Prostate gland (tissue), 2 donors: ENCODE results near the gene SETD3. TPM values are rescaled to one million over a fixed set of nuclear protein-coding genes. Genes with fewer than 3 reads are reported as not detected.

Experiments used
- DNase-seq: peaks from one replicate; pipeline ENCODE4 v3.0.0-alpha.2; 2019; ENCODE audit warnings: low spot score
- H3K27ac ChIP-seq, 2 donors: fragments of 200-600 bp; sonication (generic); 2 replicates each; pipeline ENCODE4 v1.5.1; 2017 to 2019
- H3K27me3 ChIP-seq: fragments of 200-600 bp; sonication (generic); replicated peaks from 2 replicates; pipeline ENCODE4 v1.5.1; 2019; ENCODE audit not compliant: insufficient read depth
- H3K36me3 ChIP-seq, 2 donors: fragments of 200-600 bp; sonication (generic); 1 replicate in 1 of 2; 2 replicates in 1 of 2; pipeline versions ENCODE4 v1.5.1 to v1.8.1; 2017 to 2019
- H3K4me1 ChIP-seq: fragments of 200-600 bp; sonication (generic); replicated peaks from 2 replicates; pipeline ENCODE4 v1.5.1; 2019
- H3K4me3 ChIP-seq, 2 donors: fragments of 200-600 bp; sonication (generic); 2 replicates each; pipeline ENCODE4 v1.5.1; 2017 to 2019
- H3K9me3 ChIP-seq: fragments of 200-600 bp; sonication (generic); 2 replicates; pipeline ENCODE4 v1.5.1; 2017
- CTCF ChIP-seq, 4 experiments: fragments of 200-600 bp in 2 of 4; fragments of 450-650 bp in 2 of 4; sonication (generic) in 2 of 4; IDR thresholded peaks; 1 replicate in 3 of 4; 2 replicates in 1 of 4; pipeline ENCODE4 v1.5.1; 2016 to 2019; ENCODE audit warnings: antibody characterized with exemption in 4 of 4, mild to moderate bottlenecking in 2 of 4, moderate library complexity in 2 of 4
- POLR2A ChIP-seq: fragments of 450-650 bp; IDR thresholded peaks from one replicate; pipeline ENCODE4 v1.6.1; 2016; ENCODE audit warnings: antibody characterized with exemption, mild to moderate bottlenecking
- POLR2AphosphoS5 ChIP-seq: sonication (generic); formaldehyde crosslinking; IDR thresholded peaks from one replicate; pipeline ENCODE4 v1.6.1; 2017; ENCODE audit warnings: antibody characterized with exemption
- WGBS: methylation state at CpG from one replicate; pipeline ENCODE4 v1.1.5; 2018; 5-methylcytosine and 5-hydroxymethylcytosine counted together
- intact Hi-C: fragments of 100-400 bp; cut with DNase I; formaldehyde crosslinking; loops from one replicate; pipeline ENCODE4 v1.14.2; 2022
- total RNA-seq, 2 donors: library from RNA; depleted of rRNA; stranded (reverse); fragments of >200 nt; gene quantifications; one replicate each; pipeline ENCODE4 v1.1.0, GENCODE V29; 2016

The SETD3 gene
- total RNA-seq, 2 donors from 2014 or later: 59.5 to 106 TPM

- no peaks in the 10 kb centered on the region for H3K4me1 ChIP-seq
- no peak overlapping the region for H3K27ac ChIP-seq
- intact Hi-C loops: no loop called here
- no peak for DNase-seq
- H3K27me3 ChIP-seq: no peaks in the 10 kb centered on the region
- H3K9me3 ChIP-seq: no peaks in the 10 kb centered on the region
- H3K4me3 ChIP-seq: no peak overlapping the region
- TF ChIP-seq CTCF (IDR thresholded peaks at IDR 0.05): no peak
- TF ChIP-seq POLR2A: no peak
- TF ChIP-seq POLR2AphosphoS5: no peak
- WGBS: 63% methylated on average over 3 of the region's 3 CpGs
- H3K36me3 ChIP-seq: no peaks in the 10 kb centered on the region
Measured at GRCh38 chr14:99437706-99438105, 43.0 kb downstream of the SETD3 start.

- Histone ChIP-seq H3K4me3 (no peak overlapping the region), H3K27ac (no peak overlapping the region), H3K9me3 (no peaks in the 10 kb centered on the region), H3K4me1 (no peaks in the 10 kb centered on the region), H3K27me3 (no peaks in the 10 kb centered on the region), H3K36me3 (no peaks in the 10 kb centered on the region)
- intact Hi-C loops: no loop called here
- TF ChIP-seq POLR2AphosphoS5 (no peak), POLR2A (no peak), CTCF (IDR thresholded peaks at IDR 0.05) (no peak)
- no peak for DNase-seq
- 82% methylated on average over 14 of the region's 14 CpGs for WGBS
Measured at GRCh38 chr14:99436247-99437180, 44.1 kb downstream of the SETD3 start.

GRCh38 chr14:99435327-99435726, 45.3 kb downstream of the SETD3 start:
- Histone ChIP-seq H3K4me3 (no peak overlapping the region), H3K4me1 (no peaks in the 10 kb centered on the region), H3K9me3 (no peaks in the 10 kb centered on the region), H3K27ac (no peak overlapping the region), H3K36me3 (no peaks in the 10 kb centered on the region), H3K27me3 (no peaks in the 10 kb centered on the region)
- DNase-seq: no peak
- no peak for TF ChIP-seq POLR2AphosphoS5
- TF ChIP-seq CTCF (IDR thresholded peaks at IDR 0.05): no peak
- TF ChIP-seq POLR2A: no peak
- intact Hi-C loops: no loop called here
- WGBS: 31% methylated on average over 4 of the region's 4 CpGs

GRCh38 chr14:99432485-99432884, 48.2 kb downstream of the SETD3 start:
- 65% methylated on average over 1 of the region's 1 CpG for WGBS

More at GRCh38 chr14:99432485-99432884, 48.2 kb downstream of the SETD3 start:
- Histone ChIP-seq H3K4me3 (no peak overlapping the region), H3K27ac (no peak overlapping the region), H3K27me3 (no peaks in the 10 kb centered on the region), H3K36me3 (no peaks in the 10 kb centered on the region), H3K4me1 (no peaks in the 10 kb centered on the region), H3K9me3 (no peaks in the 10 kb centered on the region)
- intact Hi-C loops: no loop called here
- TF ChIP-seq CTCF (IDR thresholded peaks at IDR 0.05): no peak
- no peak for TF ChIP-seq POLR2A
- TF ChIP-seq POLR2AphosphoS5: no peak
- DNase-seq: no peak
